Stimulated activated naive B cell treated with anti-CD40 and anti-IgM and Interleukin-4, amounts not matched to agents 10 μg/mL and 1 μg/mL and 100 μg/mL, for 72 hours (primary cell): ENCODE results near the gene EXD3.

Source experiments
- ATAC-seq, 2 donors: fragments of 150-1000 bp; cut with Tn5 transposase; replicated peaks; 2 replicates each; pipeline ENCODE4 v1.10.0; 2021; ENCODE audit warnings: moderate library complexity in 1 of 2
- DNase-seq: peaks from one replicate; pipeline ENCODE4 v3.0.0; 2021
- H3K27ac Mint-ChIP-seq: one replicate; pipeline ENCODE4 v1.8.0; 2022; ENCODE audit warnings: mild to moderate bottlenecking, mixed read lengths
- H3K27me3 Mint-ChIP-seq, 2 donors: one replicate each; pipeline ENCODE4 v1.8.0; 2022; ENCODE audit warnings: mixed read lengths in 2 of 2
- H3K36me3 Mint-ChIP-seq, 2 donors: one replicate each; pipeline ENCODE4 v1.8.0; 2022; ENCODE audit warnings: mixed read lengths in 2 of 2, mild to moderate bottlenecking in 1 of 2
- H3K4me1 Mint-ChIP-seq, 2 donors: one replicate each; pipeline ENCODE4 v1.8.0; 2022; ENCODE audit warnings: mixed read lengths in 2 of 2, mild to moderate bottlenecking in 1 of 2
- H3K4me3 Mint-ChIP-seq, 2 donors: one replicate each; pipeline ENCODE4 v1.8.0; 2022; ENCODE audit warnings: mild to moderate bottlenecking in 2 of 2, mixed read lengths in 2 of 2, moderate library complexity in 1 of 2
- H3K9me3 Mint-ChIP-seq, 2 donors: one replicate each; pipeline ENCODE4 v1.8.0; 2022; ENCODE audit warnings: mixed read lengths in 2 of 2, mild to moderate bottlenecking in 1 of 2

The EXD3 gene

GRCh38 chr9:137317021-137317717 lies 105.8 kb downstream of the EXD3 start:
- Mint-ChIP-seq H3K27ac (no peak overlapping the region), H3K4me3 (no peak overlapping the region), H3K9me3 (no peaks in the 10 kb centered on the region), H3K4me1 (peaks cover 16 to 36% of the 10 kb centered on the region in 2 donors), H3K27me3 (peaks cover 0 to 3% of the 10 kb centered on the region in 2 donors), H3K36me3 (no peaks in the 10 kb centered on the region)
- DNase-seq (no peak), ATAC-seq (no peak)

GRCh38 chr9:137316012-137316981 lies 106.7 kb downstream of the EXD3 start:
- peak; percentile 9 for DNase-seq
- peak overlapping the region in 1 of 2 donors; percentile 62 for H3K4me3 Mint-ChIP-seq

GRCh38 chr9:137315581-137316011 lies 107.4 kb downstream of the EXD3 start:
- DNase-seq = no peak
- H3K27ac Mint-ChIP-seq = no peak overlapping the region

More at GRCh38 chr9:137316012-137316981, 106.7 kb downstream of the EXD3 start:
- peak; percentile 25 to 35 for ATAC-seq
- Mint-ChIP-seq H3K27me3 (peaks cover 0 to 3% of the 10 kb centered on the region in 2 donors), H3K27ac (peak overlapping the region; percentile 20), H3K4me1 (peaks cover 14 to 29% of the 10 kb centered on the region in 2 donors), H3K36me3 (no peaks in the 10 kb centered on the region), H3K9me3 (no peaks in the 10 kb centered on the region)

GRCh38 chr9:137314561-137315560 lies 108.1 kb downstream of the EXD3 start:
- Mint-ChIP-seq H3K9me3 (no peaks in the 10 kb centered on the region), H3K4me3 (no peak overlapping the region), H3K4me1 (peaks cover 9 to 16% of the 10 kb centered on the region in 2 donors), H3K27ac (no peak overlapping the region), H3K27me3 (peaks cover 0 to 3% of the 10 kb centered on the region in 2 donors), H3K36me3 (no peaks in the 10 kb centered on the region)
- ATAC-seq = no peak
- no peak for DNase-seq

More at GRCh38 chr9:137315581-137316011, 107.4 kb downstream of the EXD3 start:
- no peaks in the 10 kb centered on the region for H3K36me3 Mint-ChIP-seq
- H3K4me3 Mint-ChIP-seq = no peak overlapping the region
- peaks cover 0 to 3% of the 10 kb centered on the region in 2 donors for H3K27me3 Mint-ChIP-seq
- H3K9me3 Mint-ChIP-seq = no peaks in the 10 kb centered on the region
- ATAC-seq = no peak
- peaks cover 12 to 22% of the 10 kb centered on the region in 2 donors for H3K4me1 Mint-ChIP-seq

- H3K27ac Mint-ChIP-seq = no peak overlapping the region
- peaks cover 5 to 8% of the 10 kb centered on the region in 2 donors for H3K4me1 Mint-ChIP-seq
- peaks cover 0 to 3% of the 10 kb centered on the region in 2 donors for H3K27me3 Mint-ChIP-seq
- ATAC-seq (no peak), DNase-seq (no peak)
- no peak overlapping the region for H3K4me3 Mint-ChIP-seq
- H3K36me3 Mint-ChIP-seq = no peaks in the 10 kb centered on the region
- no peaks in the 10 kb centered on the region for H3K9me3 Mint-ChIP-seq
Observed at GRCh38 chr9:137313956-137314560, 108.9 kb downstream of the EXD3 start.

- Mint-ChIP-seq H3K36me3 (no peaks in the 10 kb centered on the region), H3K4me1 (peaks cover 3 to 7% of the 10 kb centered on the region in 2 donors), H3K9me3 (no peaks in the 10 kb centered on the region), H3K27me3 (peaks cover 0 to 3% of the 10 kb centered on the region in 2 donors), H3K4me3 (no peak overlapping the region), H3K27ac (no peak overlapping the region)
- DNase-seq (no peak), ATAC-seq (no peak)
Observed at GRCh38 chr9:137313326-137313936, 109.5 kb downstream of the EXD3 start.

GRCh38 chr9:137312852-137313325 lies 110.1 kb downstream of the EXD3 start:
- Mint-ChIP-seq H3K4me3 (no peak overlapping the region), H3K9me3 (no peaks in the 10 kb centered on the region), H3K27ac (no peak overlapping the region), H3K27me3 (peaks cover 0 to 3% of the 10 kb centered on the region in 2 donors), H3K36me3 (no peaks in the 10 kb centered on the region), H3K4me1 (peaks cover 3 to 7% of the 10 kb centered on the region in 2 donors)
- DNase-seq (no peak), ATAC-seq (no peak)

- Mint-ChIP-seq H3K27ac (no peak overlapping the region), H3K4me3 (no peak overlapping the region), H3K27me3 (peaks cover 3 to 4% of the 10 kb centered on the region in 2 donors), H3K36me3 (no peaks in the 10 kb centered on the region), H3K4me1 (peaks cover 6 to 13% of the 10 kb centered on the region in 2 donors), H3K9me3 (no peaks in the 10 kb centered on the region)
- DNase-seq (no peak), ATAC-seq (no peak)
Observed at GRCh38 chr9:137311986-137312851, 110.7 kb downstream of the EXD3 start.

GRCh38 chr9:137311171-137311985 lies 111.6 kb downstream of the EXD3 start:
- ATAC-seq (no peak), DNase-seq (no peak)
- Mint-ChIP-seq H3K9me3 (no peaks in the 10 kb centered on the region), H3K27me3 (peaks cover 0 to 12% of the 10 kb centered on the region in 2 donors), H3K4me1 (peaks cover 5 to 15% of the 10 kb centered on the region in 2 donors), H3K27ac (no peak overlapping the region), H3K4me3 (no peak overlapping the region), H3K36me3 (no peaks in the 10 kb centered on the region)

- peaks cover 0 to 21% of the 10 kb centered on the region in 2 donors for H3K27me3 Mint-ChIP-seq
- DNase-seq = no peak
- no peaks in the 10 kb centered on the region for H3K9me3 Mint-ChIP-seq
- H3K4me3 Mint-ChIP-seq = no peak overlapping the region
- H3K4me1 Mint-ChIP-seq = peaks cover 7 to 22% of the 10 kb centered on the region in 2 donors
- H3K27ac Mint-ChIP-seq = no peak overlapping the region
- no peaks in the 10 kb centered on the region for H3K36me3 Mint-ChIP-seq
- no peak for ATAC-seq
Observed at GRCh38 chr9:137310189-137311052, 112.5 kb downstream of the EXD3 start.
